ENCODE measurements around the gene MYO5C. TPM values are rescaled to one million over a fixed set of nuclear protein-coding genes. Genes with fewer than 3 reads are reported as not detected.

MYO5C gene
- total and polyA plus RNA-seq, 10 of the 15 experiments (the other 5 are each of a cell fraction or from before 2014, with no cell fraction given) = 0.29 to 1.3 (median 0.75) TPM

GRCh38 chr15:52307847-52308246 lies 12.2 kb upstream of the MYO5C start:
- Histone ChIP-seq H4K20me1 (ENCODE audit: control insufficient read depth, insufficient read depth) (no peaks in the 10 kb centered on the region), H3K27me3 (replicated peaks in 1 of 2; ENCODE audit: control insufficient read depth in 2 of 2, insufficient read depth in 2 of 2, low read length in 1 of 2) (no peaks in the 10 kb centered on the region), H2AFZ (ENCODE audit: control insufficient read depth, low read depth, low read length) (no peak overlapping the region), H3K4me1 (ENCODE audit: control insufficient read depth, insufficient read depth, low read length) (peaks cover 15% of the 10 kb centered on the region), H3K4me3 (no peak overlapping the region), H3K9me3 (replicated peaks; ENCODE audit: control insufficient read depth, insufficient read depth, low read length) (no peaks in the 10 kb centered on the region), H3K36me3 (ENCODE audit: control insufficient read depth in 2 of 2, insufficient read depth in 2 of 2, low read length in 1 of 2) (peaks cover 0 to 2% of the 10 kb centered on the region in 2 experiments; a peak in 1 of 4 replicates), H3K9ac (ENCODE audit: control insufficient read depth, insufficient read depth, low read length) (no peak overlapping the region), H3K4me2 (ENCODE audit: control insufficient read depth, insufficient read depth) (no peak overlapping the region), H3K27ac (ENCODE audit: control insufficient read depth, insufficient read depth) (no peak overlapping the region; the same call in 1 of the 2 replicates), H3K79me2 (ENCODE audit: control insufficient read depth, insufficient read depth, low read length) (no peaks in the 10 kb centered on the region)
- CTCF ChIA-PET = interaction anchor here (3.4 kb wide), 1 partner anchor 51 kb away, joined by 13 read pairs; no protein-coding TSS in a partner anchor
- FAIRE-seq (no peak), DNase-seq (ENCODE audit: low read depth, low spot score) (no peak), ATAC-seq (no peak)
- POLR2A ChIA-PET = no interaction called here
- SMC1A ChIA-PET (ENCODE audit: uncharacterized antibody, unreplicated experiment) = interaction anchor here (1.3 to 2.5 kb wide), 3 partner anchors 21 to 52 kb away, joined by 5 to 20 read pairs (median 6); no protein-coding TSS in a partner anchor
- RAD21 ChIA-PET (ENCODE audit: unreplicated experiment) = no interaction called here
- BruUV-seq (replicated peaks) = no TSS peak
- 56% methylated on average over 4 of the region's 4 CpGs for WGBS (ENCODE audit: insufficient coverage, insufficient replicate concordance, low lambda C conversion rate, missing lambda C conversion rate)
- intact Hi-C loops (cut with micrococcal nuclease; ENCODE audit: unreplicated experiment) (loop anchor here (5.0 kb wide), 1 partner anchor 46 kb away; no protein-coding TSS in a partner anchor), in situ Hi-C loops (cut with MboI) (no loop called here)
- TF ChIP-seq MTA2 (IDR thresholded peaks at IDR 0.05; ENCODE audit: low read depth) (no peak), STAT1 (conservative IDR thresholded peaks at IDR 0.05) (no peak), PAX8 (IDR thresholded peaks at IDR 0.05) (no peak), TARDBP (IDR thresholded peaks at IDR 0.05; ENCODE audit: borderline replicate concordance) (no peak), MLLT1 (IDR thresholded peaks at IDR 0.05) (no peak), CEBPZ (IDR thresholded peaks at IDR 0.05; ENCODE audit: low read depth, low read length) (no peak), CREM (IDR thresholded peaks at IDR 0.05; ENCODE audit: low read depth) (no peak), SMAD1 (IDR thresholded peaks at IDR 0.05; ENCODE audit: low read depth, partially characterized antibody) (no peak), ZBTB4 (CRISPR knock-in tag; IDR thresholded peaks at IDR 0.05) (no peak), RCOR1 (conservative IDR thresholded peaks at IDR 0.05; ENCODE audit: low read depth, low read length) (no peak), SMAD5 (IDR thresholded peaks at IDR 0.05; ENCODE audit: low read depth) (no peak), SUZ12 (IDR thresholded peaks at IDR 0.05; ENCODE audit: unreplicated experiment) (no peak), ZNF207 (IDR thresholded peaks at IDR 0.05; ENCODE audit: borderline replicate concordance) (no peak)

Data from GM12878 (cell line).